CD14-positive monocyte (primary cell): ENCODE data around the gene MAP3K9. TPM values are rescaled to one million over a fixed set of nuclear protein-coding genes. Genes with fewer than 3 reads are reported as not detected.

ENCODE experiments used
- DNase-seq, 3 donors: peaks; one replicate each; pipeline ENCODE4 v3.0.0-alpha.2; 2011 to 2022
- H2AFZ ChIP-seq: 2 replicates; pipeline ENCODE4 v1.6.0; 2012; ENCODE audit warnings: mild to moderate bottlenecking, low read depth, low read length, inconsistent platforms; ENCODE audit not compliant: insufficient read depth, poor library complexity, severe bottlenecking
- H3K27ac ChIP-seq, 2 donors: 1 replicate in 1 of 2; 2 replicates in 1 of 2; pipeline ENCODE4 v1.5.1; 2012 to 2013; ENCODE audit warnings: low read length in 2 of 2, control low read depth in 1 of 2, inconsistent platforms in 1 of 2, low read depth in 1 of 2, mild to moderate bottlenecking in 1 of 2
- H3K27me3 ChIP-seq, 2 donors: one replicate each; pipeline versions ENCODE4 v1.6.0 to v1.6.1; 2011 to 2013; ENCODE audit warnings: low read length in 2 of 2; ENCODE audit not compliant: control insufficient read depth in 2 of 2, insufficient read depth in 2 of 2
- H3K36me3 ChIP-seq, 2 donors: replicated peaks in 1 of 2; 1 replicate in 1 of 2; 2 replicates in 1 of 2; pipeline versions ENCODE4 v1.5.1 to v1.6.1; 2012 to 2013; ENCODE audit warnings: low read length in 2 of 2, control low read depth in 1 of 2, inconsistent platforms in 1 of 2, mild to moderate bottlenecking in 1 of 2; ENCODE audit not compliant: insufficient read depth in 2 of 2, control insufficient read depth in 1 of 2
- H3K4me1 ChIP-seq, 2 donors: 1 replicate in 1 of 2; 2 replicates in 1 of 2; pipeline versions ENCODE4 v1.5.1 to v1.6.1; 2012 to 2013; ENCODE audit warnings: low read length in 2 of 2, control low read depth in 1 of 2, inconsistent platforms in 1 of 2, mild to moderate bottlenecking in 1 of 2, moderate library complexity in 1 of 2; ENCODE audit not compliant: insufficient read depth in 2 of 2, control insufficient read depth in 1 of 2
- H3K4me2 ChIP-seq: replicated peaks from 2 replicates; pipeline ENCODE3; 2012; ENCODE audit warnings: low read length, moderate library complexity, mild to moderate bottlenecking; ENCODE audit not compliant: poor library complexity, severe bottlenecking; ENCODE audit errors: extremely low read depth
- H3K4me3 ChIP-seq, 3 experiments: fragments of 200-600 bp in 1 of 3; sonication (generic) in 1 of 3; replicated peaks in 1 of 3; 1 replicate in 2 of 3; 2 replicates in 1 of 3; pipeline ENCODE4 v1.5.1; 2011 to 2013; ENCODE audit warnings: low read length in 3 of 3, mild to moderate bottlenecking in 3 of 3, control low read depth in 2 of 3, low read depth in 2 of 3, inconsistent platforms in 1 of 3, moderate library complexity in 1 of 3
- H3K79me2 ChIP-seq: 2 replicates; pipeline ENCODE4 v1.6.0; 2012; ENCODE audit warnings: mild to moderate bottlenecking, control low read depth, inconsistent platforms, low read length, moderate library complexity; ENCODE audit not compliant: insufficient read depth
- H3K9ac ChIP-seq: 2 replicates; pipeline ENCODE4 v1.6.0; 2017; ENCODE audit warnings: low read length, mild to moderate bottlenecking; ENCODE audit not compliant: insufficient read depth, poor library complexity, severe bottlenecking
- H3K9me3 ChIP-seq, 2 donors: replicated peaks in 1 of 2; 1 replicate in 1 of 2; 2 replicates in 1 of 2; pipeline versions ENCODE4 v1.5.1 to v1.6.1; 2012 to 2013; ENCODE audit warnings: low read length in 2 of 2, control low read depth in 1 of 2; ENCODE audit not compliant: control insufficient read depth in 1 of 2, insufficient read depth in 1 of 2
- H4K20me1 ChIP-seq: 2 replicates; pipeline ENCODE4 v1.6.0; 2012; ENCODE audit warnings: mild to moderate bottlenecking, low read length, control low read depth, moderate library complexity; ENCODE audit not compliant: insufficient read depth
- H3K27ac Mint-ChIP-seq, 7 donors: one replicate each; pipeline ENCODE4 v1.8.0; 2020; ENCODE audit warnings: mild to moderate bottlenecking in 7 of 7, mixed read lengths in 7 of 7, moderate library complexity in 6 of 7, inconsistent platforms in 2 of 7
- H3K27me3 Mint-ChIP-seq, 3 donors: one replicate each; pipeline ENCODE4 v1.8.0; 2021 to 2022; ENCODE audit warnings: low read depth in 3 of 3, mild to moderate bottlenecking in 3 of 3, mixed read lengths in 3 of 3, moderate library complexity in 3 of 3, inconsistent platforms in 1 of 3
- H3K36me3 Mint-ChIP-seq, 2 donors: one replicate each; pipeline ENCODE4 v1.8.0; 2020; ENCODE audit warnings: mixed read lengths in 2 of 2, inconsistent platforms in 1 of 2, mild to moderate bottlenecking in 1 of 2
- H3K4me1 Mint-ChIP-seq: one replicate; pipeline ENCODE4 v1.8.0; 2020; ENCODE audit warnings: mild to moderate bottlenecking, mixed read lengths
- H3K4me3 Mint-ChIP-seq, 2 donors: one replicate each; pipeline ENCODE4 v1.8.0; 2020; ENCODE audit warnings: mild to moderate bottlenecking in 2 of 2, mixed read lengths in 2 of 2, moderate library complexity in 1 of 2
- H3K9me3 Mint-ChIP-seq, 7 donors: one replicate each; pipeline ENCODE4 v1.8.0; 2020 to 2022; ENCODE audit warnings: mixed read lengths in 7 of 7, mild to moderate bottlenecking in 6 of 7, moderate library complexity in 6 of 7, inconsistent platforms in 2 of 7
- CTCF ChIP-seq: fragments of 200-600 bp; IDR thresholded peaks from one replicate; pipeline ENCODE4 v1.8.0; 2022; ENCODE audit warnings: antibody characterized with exemption, mild to moderate bottlenecking
- WGBS: methylation state at CpG from one replicate; pipeline ENCODE4 v1.1.5; 2013; ENCODE audit warnings: missing lambda C conversion rate; ENCODE audit not compliant: insufficient coverage; 5-methylcytosine and 5-hydroxymethylcytosine counted together
- intact Hi-C, 2 donors: fragments of 100-400 bp; cut with micrococcal nuclease; formaldehyde crosslinking; loops; one replicate each; pipeline versions ENCODE4 v1.15.0 to v1.15.1; 2023
- polyA plus RNA-seq, 3 donors: library from polyadenylated mRNA; depleted of rRNA in 1 of 3; unstranded in 2 of 3; stranded (reverse) in 1 of 3; fragments of 300-500 nt in 2 of 3; fragments of >200 nt in 1 of 3; fragmentation: Illumina TruSeq in 2 of 3; gene quantifications; 1 replicate in 2 of 3; 2 replicates in 1 of 3; pipeline ENCODE4 v1.2.3, GENCODE V29; 2012 to 2021

The MAP3K9 gene
- polyA plus RNA-seq, 3 donors, result 0.01 TPM; not detected in 2

- H3K27ac ChIP-seq, result no peak overlapping the region
- intact Hi-C loops, result loop anchor here in 1 of 2 donors (5.0 kb wide), 1 partner anchor 91 kb away; no protein-coding TSS in a partner anchor
- peaks cover 4% of the 10 kb centered on the region for H3K4me1 Mint-ChIP-seq
- peaks cover 2 to 8% (median 5%) of the 10 kb centered on the region in 3 donors for H3K27me3 Mint-ChIP-seq
- peaks cover 0 to 3% of the 10 kb centered on the region in 2 donors for H3K4me1 ChIP-seq
- no peaks in the 10 kb centered on the region for H4K20me1 ChIP-seq
- H3K27ac Mint-ChIP-seq, result no peak overlapping the region
- no peak overlapping the region for H3K4me3 Mint-ChIP-seq
- H3K4me3 ChIP-seq, result no peak overlapping the region
- H3K9me3 Mint-ChIP-seq, result no peaks in the 10 kb centered on the region
- H3K79me2 ChIP-seq, result no peaks in the 10 kb centered on the region
- peak overlapping the region; percentile 47 for H2AFZ ChIP-seq
- 75% methylated on average over 2 of the region's 3 CpGs for WGBS
- H3K4me2 ChIP-seq, result no peak overlapping the region
- H3K9me3 ChIP-seq, result no peaks in the 10 kb centered on the region
- H3K27me3 ChIP-seq, result peaks cover 0 to 4% of the 10 kb centered on the region in 2 donors
- TF ChIP-seq CTCF, result no peak
- no peaks in the 10 kb centered on the region for H3K36me3 Mint-ChIP-seq
- no peak for DNase-seq
- no peak overlapping the region for H3K9ac ChIP-seq
- no peaks in the 10 kb centered on the region for H3K36me3 ChIP-seq
Measured at GRCh38 chr14:70713511-70713916, 95.8 kb downstream of the MAP3K9 start.

GRCh38 chr14:70713096-70713495, 96.2 kb downstream of the MAP3K9 start:
- intact Hi-C loops, result loop anchor here in 1 of 2 donors (5.0 kb wide), 1 partner anchor 91 kb away; no protein-coding TSS in a partner anchor
- Mint-ChIP-seq H3K4me1 (peaks cover 4% of the 10 kb centered on the region), H3K27ac (no peak overlapping the region), H3K9me3 (no peaks in the 10 kb centered on the region), H3K36me3 (no peaks in the 10 kb centered on the region), H3K4me3 (no peak overlapping the region), H3K27me3 (peaks cover 2 to 8% (median 5%) of the 10 kb centered on the region in 3 donors)
- no peak overlapping the region for H3K27ac ChIP-seq
- no peaks in the 10 kb centered on the region for H3K36me3 ChIP-seq
- no peaks in the 10 kb centered on the region for H3K9me3 ChIP-seq
- H3K4me3 ChIP-seq, result no peak overlapping the region
- no peak overlapping the region for H3K4me2 ChIP-seq
- WGBS, result 94% methylated on average over 2 of the region's 4 CpGs
- TF ChIP-seq CTCF, result no peak
- no peaks in the 10 kb centered on the region for H3K79me2 ChIP-seq
- H3K4me1 ChIP-seq, result peaks cover 0 to 3% of the 10 kb centered on the region in 2 donors
- peaks cover 0 to 4% of the 10 kb centered on the region in 2 donors for H3K27me3 ChIP-seq
- DNase-seq, result no peak
- H3K9ac ChIP-seq, result no peak overlapping the region
- H4K20me1 ChIP-seq, result no peaks in the 10 kb centered on the region
- H2AFZ ChIP-seq, result peak overlapping the region; percentile 47
